ENCODE measurements around the gene HDAC9.
"Not testable (repeated sequence)": the region's sequence is repeated elsewhere in the genome, so short reads cannot be mapped to it uniquely, and the experiment has no call there.

HDAC9 gene

DNA sequence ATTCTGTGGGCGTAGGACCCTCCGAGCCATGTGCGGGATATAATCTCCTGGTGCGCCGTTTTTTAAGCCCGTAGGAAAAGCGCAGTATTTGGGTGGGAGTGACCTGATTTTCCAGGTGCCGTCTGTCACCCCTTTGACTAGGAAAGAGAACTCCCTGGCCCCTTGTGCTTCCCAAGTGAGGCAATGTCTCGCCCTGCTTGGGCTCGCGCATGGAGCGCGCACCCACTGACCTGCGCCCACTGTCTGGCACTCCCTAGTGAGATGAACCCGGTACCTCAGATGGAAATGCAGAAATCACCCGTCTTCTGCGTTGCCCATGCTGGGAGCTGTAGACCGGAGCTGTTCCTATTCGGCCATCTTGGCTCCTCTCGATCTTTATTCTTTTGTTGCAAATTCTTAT is 495.2 kb downstream of the HDAC9 start:
- not testable (repeated sequence) for DNase-seq

DNA sequence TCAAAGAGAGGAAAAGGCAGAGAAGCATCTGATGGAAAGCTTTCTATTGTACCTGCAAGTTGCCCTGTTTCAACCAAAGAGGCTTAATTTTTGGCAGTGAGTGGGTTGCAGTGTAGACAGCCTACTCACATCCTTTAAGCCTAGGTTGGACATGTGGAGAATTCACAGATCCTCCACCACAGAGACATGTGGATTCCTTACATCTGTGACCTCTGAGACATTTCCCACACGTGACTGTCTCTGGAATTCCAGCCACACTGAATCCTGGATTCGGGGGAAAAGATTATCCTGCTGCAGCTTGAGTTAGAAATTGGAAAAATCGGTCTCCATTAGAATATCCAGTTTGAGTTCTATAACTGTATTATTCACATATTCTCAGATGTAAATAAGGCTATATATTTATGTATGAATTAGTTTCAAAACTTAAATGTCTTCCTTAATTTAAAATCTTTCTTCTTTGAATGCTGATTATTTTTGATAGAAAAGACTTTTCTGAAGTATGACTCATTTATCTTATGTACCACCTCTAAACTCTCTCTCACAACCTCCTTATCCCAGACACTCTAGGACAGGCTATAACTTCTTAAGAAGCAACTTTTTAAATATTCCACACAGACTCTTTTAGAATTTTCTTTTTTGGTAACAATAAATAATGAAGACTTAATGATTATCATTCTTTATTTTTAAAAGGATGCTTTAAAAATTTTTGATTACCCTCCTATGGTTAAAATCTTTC is 498.6 kb downstream of the HDAC9 start:
- no peak for DNase-seq

DNA sequence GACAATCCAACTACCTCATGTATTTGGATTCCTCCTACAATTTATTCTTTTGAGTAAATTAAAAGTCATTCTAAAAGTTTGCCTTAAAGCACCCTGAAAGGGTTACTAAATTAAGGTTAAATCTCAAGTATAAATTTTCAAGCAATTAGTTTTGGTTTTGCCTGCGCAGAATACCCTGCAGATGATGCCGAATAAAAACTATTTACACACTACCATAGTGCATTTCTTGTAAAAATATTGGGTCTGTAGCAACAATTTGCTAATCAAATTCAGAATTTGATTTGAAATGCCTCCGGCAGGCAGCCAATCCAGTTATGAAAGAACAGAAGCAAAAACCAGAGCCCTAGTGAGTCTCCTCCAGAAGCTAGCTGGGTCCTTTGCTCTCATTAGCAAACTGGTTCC is 499.7 kb downstream of the HDAC9 start:
- DNase-seq = no peak

DNA sequence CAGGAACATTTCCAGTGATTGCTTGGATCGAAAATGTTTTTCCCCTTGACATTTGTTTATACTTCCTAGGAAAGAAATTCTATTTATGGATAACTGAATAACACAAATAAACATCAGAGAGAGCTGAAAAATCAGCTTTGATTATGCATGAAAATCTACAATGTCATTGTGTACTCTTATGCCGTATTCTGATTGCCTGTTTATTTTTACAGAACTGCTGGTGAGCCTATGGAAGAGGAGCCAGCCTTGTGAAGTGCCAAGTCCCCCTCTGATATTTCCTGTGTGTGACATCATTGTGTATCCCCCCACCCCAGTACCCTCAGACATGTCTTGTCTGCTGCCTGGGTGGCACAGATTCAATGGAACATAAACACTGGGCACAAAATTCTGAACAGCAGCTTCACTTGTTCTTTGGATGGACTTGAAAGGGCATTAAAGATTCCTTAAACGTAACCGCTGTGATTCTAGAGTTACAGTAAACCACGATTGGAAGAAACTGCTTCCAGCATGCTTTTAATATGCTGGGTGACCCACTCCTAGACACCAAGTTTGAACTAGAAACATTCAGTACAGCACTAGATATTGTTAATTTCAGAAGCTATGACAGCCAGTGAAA is 500.4 kb downstream of the HDAC9 start:
- no peak for DNase-seq

DNA sequence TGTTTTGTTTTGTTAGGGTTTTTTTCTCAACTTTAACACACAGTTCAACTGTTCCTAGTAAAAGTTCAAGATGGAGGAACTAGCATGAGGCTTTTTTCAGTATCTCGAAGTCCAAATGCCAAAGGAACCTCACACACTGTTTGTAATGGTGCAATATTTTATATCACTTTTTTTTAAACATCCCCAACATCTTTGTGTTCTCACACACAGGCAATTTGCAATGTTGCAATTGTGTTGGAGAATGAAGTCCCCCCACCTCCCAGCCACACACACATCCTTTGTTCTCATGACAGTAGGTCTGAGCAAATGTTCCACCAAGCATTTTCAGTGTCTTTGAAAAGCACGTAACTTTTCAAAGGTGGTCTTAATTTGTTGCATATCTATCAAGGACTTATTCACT is 501.0 kb downstream of the HDAC9 start:
- no peak for DNase-seq

DNA sequence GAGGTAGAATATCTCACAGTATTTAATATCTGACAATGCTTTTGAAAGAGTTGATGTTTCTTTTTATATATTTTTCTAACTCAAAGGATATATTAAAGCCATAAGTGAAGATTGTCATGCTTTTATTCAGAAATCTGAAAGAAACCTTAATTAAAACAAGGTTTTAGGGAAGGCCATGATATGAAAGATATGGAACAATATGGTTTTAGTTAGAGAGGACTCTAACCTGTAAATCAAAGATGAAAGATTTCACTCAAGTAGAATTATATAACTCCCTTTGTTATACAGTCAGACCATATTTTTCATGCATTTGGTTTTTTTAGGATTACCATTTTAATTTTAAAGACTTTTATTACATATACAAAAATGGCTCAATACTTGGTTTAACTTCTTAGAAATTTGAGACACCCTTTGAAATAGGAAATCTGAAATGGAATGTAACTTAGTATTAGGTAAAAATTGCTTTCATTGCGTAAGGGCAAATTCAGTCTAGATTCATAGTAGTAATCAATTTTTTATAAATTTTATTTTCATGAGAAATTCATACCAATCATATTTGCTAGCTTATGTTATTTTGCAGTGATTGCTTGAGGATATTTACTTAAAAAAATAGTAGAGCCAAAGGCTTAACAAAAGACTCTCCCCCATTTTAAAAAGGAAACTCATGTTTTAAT is 502.1 kb downstream of the HDAC9 start:
- no peak for DNase-seq

DNA sequence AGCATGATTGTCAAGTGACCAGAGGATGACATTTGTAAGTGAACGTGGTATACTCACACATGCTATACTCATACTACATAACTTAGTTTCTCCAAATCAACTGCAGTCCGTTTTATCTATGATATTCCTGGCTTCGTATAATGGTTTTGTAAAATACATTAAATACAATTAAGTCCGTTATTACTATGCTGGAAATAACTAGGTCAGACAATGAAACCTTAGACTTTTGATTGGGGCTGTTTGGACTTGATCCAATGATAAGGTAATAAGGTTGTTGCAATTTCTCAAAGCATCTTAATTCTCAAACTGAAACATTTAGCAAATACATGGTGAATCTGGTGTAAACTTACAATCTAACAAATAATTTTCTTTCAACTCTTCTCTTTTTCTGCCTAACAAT is 504.9 kb downstream of the HDAC9 start:
- no peak for DNase-seq

DNA sequence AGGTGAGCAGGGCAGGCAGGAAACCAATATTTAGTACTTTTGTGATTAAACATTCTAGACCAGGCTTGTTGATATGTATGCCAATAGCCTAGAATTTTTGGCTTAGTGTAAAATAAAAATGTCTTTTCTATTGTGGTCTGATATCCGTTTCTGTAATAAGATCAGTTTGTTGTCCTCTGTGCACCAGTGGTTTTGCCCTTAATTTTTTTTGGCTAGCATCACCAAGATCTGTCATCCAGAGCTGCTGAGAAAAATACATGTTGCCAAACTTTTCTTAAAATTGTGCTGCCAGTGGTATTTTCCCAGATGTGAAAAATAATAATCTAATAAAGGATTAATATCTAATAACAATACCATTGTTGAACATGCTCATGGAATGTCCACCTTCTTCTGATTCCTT is 506.3 kb downstream of the HDAC9 start:
- DNase-seq = no peak

DNA sequence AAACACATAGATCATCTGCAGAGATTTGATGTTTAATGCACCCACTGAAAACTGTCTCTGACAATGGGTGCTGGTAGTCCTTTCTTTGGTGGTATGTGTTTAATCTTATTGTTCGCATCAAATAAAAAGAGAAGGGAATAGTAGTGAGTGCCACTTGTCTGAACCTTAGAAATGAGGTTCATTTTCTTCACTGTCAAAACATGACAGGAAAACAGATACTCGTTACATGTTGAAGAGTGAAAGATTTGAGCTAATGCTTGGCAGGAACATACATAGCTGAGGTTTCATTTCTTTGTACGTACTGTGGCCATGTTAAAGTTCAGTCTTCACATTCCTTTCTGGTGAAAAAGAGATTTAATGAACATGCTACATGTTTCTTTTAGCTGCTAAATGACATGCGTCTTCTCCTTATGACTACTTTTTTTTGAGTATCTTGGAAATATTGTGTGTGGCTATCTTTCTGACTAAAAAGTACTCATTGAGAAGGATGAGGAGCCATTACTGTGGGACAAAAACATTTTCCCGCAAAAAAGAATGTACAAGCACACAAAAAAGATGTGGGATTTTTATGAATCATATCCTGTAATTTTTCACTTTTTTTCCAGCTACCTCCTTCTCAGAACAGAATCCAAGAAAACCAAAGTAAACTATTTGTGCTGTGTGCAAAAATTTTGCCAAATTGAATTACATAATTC is 513.8 kb downstream of the HDAC9 start:
- no peak for DNase-seq

DNA sequence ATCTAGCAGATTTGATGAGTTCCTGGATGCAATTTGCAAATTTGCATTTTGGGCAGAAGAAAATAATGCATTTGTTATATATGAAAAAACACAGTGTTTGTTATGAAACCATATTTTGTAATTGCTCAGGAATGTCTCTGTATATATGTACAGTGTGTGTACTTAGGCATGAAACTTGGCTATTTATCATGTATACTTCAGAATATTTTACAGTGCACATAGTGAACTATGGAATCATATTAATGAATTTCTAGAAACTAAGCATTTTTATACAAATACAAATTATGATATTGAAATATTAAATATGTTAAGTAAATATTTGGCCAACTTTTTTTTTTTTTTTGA is 514.4 kb downstream of the HDAC9 start:
- DNase-seq = no peak

DNA sequence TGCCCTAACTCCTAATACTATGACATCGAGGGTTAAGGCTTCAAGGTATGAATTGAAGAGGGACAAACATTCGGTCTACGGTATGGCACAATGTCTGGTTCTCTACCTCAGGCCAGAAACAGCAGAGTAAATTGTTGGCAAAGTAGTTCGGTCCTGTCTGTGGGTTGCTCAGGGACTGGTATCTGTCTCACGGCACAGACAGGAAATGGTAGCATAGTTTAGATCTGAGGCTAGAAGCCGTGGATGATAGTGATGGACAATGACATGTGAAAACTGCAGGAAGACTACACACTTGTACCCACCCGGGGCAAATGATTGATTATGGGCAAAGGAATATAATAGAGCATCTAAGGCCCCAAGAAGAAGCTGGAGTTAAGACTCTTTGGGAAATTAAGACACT is 515.7 kb downstream of the HDAC9 start:
- no peak for DNase-seq

DNA sequence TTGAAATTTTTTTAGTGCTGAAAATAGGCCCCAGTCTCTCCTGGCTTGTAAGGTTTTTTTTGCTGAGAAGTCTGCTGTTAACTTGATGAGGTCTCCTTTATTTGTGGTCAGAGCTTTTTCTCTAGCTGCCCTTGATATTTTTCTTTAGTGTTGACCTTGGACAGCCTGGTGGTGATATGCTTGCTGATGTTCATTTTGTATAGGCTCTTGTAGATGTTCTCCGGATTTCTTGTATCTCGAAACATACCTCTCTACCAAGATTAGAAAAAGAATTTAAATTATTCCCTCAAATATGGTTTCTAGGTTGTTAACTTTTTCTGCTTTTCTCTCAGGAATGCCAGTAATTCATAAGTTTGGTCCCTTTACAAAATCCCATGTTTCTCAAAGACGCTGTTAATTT is 519.5 kb downstream of the HDAC9 start:
- no peak for DNase-seq

DNA sequence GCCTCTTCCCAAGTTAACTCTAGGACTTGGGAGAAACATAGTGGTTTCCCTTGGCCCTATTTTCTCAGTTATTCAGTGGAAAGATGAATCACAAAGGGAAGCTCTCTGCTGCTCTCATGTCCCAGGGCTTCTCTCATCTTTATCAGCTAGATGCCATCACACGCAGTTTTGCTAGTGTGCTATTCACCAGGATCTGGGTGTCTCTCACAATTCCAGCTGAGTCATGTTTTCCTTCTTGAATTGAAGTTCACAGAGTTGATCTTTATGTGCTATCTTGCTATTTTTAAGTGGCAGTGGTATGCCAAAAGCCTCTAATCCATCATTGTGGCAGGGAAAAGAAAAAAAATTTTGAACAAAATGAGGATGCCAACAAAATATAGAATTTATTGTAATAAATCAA is 520.6 kb downstream of the HDAC9 start:
- DNase-seq = no peak

DNA sequence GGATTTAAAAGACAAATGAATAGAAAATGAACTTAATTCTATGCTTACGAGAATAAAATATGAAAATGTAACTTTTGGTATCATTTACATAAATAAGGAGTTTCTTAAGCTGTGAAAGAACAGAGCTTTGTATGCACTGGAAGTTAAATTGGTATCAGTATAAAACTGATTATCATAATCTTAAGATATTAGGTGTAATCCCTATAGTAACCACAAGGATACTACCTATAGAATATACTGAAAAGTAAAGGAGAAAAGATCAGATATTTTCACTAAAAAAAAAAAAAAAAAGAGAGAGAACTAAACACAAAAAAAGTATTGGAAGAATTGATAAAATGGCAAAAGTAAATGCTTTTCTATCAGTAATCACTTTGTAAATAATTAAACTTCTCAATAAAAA is 521.8 kb downstream of the HDAC9 start:
- DNase-seq = no peak

DNA sequence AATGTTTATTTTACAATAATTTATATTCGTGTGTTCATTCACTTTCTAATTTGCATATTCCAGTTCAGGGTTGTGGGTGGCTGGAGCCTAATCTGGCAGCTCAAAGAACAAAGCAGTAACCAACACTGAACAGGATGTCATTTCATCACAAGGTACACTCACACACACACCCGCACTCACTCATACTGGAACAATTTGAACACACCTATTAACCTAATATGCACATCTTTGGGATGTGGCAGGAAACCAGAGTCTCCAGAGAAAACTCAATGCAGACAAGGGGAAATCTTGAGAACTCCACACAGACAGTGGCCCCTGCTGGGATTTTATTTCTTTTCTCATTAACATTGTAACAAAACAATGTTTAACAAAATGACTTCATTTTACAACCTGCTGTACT is 524.5 kb downstream of the HDAC9 start:
- no peak for DNase-seq

DNA sequence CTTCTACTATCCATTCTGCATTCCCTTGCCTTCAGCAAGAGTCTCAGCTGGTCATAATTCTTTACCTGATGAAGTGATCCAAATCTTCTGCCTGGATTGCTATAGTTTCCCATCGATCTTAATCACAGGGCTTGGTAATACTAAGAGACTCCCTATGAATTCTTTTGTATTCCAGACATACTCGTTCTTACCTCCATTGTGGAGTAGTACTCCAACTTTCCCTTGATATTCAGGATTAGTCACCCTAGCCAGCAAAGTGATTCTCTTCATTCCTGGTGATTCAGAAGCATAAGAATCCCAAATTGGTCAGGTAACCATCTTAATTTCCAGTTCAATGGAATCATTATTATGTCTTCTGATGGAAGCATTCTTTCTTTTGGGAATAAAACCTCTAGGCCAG is 525.2 kb downstream of the HDAC9 start:
- DNase-seq = no peak

DNA sequence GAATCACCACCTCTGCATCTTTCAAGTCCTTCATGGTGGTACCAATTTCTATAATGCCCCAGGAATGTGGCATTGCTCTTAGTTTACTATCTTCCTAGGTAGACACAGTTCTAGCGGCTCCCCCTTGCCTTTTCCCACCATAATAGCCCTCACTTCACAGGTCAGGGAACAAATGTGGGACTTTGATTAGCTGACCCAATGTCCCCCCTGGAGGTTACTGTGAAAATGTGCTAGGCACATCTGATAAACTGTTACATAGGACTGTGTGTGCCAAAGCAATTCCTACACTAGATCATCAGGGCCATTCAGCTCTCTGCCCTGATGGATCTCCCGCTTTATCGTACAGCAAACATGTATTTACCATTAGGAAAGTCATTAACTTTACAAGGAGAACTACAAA is 527.9 kb downstream of the HDAC9 start:
- no peak for DNase-seq

DNA sequence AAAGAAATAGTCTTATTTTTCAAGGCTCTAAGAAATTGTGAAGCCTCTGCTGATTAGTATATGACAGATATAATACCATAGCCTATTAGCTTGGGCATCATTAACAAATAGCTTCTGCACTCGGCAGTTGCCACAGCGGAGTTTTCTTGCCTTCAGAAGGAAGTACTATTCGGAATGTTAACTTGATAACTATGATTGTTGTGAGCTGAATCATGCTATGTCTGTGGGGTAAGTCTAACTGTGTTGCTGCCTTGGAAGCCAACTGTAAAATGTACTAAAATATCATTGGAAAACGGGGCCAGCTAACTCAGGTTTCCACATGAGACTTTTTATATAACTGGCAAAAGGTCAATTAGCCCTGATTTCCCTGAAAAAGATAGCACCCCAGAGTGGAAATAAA is 528.7 kb downstream of the HDAC9 start:
- DNase-seq = no peak

DNA sequence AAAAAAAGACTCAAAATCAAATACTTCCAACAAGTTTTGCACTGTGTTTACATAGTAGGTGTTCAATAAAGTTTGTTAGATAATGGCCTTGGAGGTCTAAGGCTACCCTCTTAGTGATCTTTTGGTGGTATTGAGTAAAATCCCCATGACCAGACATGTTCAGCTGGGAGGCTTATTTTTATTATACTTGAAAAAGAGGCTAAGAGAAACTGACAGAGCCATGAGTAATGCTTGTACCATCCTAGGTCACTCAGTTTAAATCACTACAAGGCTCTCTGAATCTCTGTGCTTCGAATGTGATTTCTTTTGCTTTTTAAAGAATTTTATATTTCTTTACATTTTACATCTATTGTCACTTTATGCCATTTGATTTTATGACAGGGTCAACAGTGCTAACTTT is 531.3 kb downstream of the HDAC9 start:
- no peak for DNase-seq

DNA sequence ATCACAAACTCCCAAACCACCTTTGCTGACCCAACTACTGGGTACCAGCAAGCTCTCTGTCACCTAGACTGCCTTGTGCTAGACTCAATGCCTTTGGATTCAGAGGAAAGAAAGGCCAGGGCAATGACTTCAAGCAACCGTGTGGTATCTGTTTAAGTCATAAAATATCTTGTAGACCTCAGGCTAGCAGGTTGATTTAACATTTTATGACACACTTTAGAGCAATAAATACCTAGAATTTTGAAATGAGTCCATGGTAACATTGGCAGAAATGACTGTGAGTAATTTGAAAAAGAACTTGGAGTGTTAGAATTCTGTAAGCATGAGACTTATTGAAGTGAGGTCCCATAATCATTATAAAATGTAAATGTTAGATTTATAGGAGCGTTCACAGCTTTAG is 534.7 kb downstream of the HDAC9 start:
- no peak for DNase-seq

DNA sequence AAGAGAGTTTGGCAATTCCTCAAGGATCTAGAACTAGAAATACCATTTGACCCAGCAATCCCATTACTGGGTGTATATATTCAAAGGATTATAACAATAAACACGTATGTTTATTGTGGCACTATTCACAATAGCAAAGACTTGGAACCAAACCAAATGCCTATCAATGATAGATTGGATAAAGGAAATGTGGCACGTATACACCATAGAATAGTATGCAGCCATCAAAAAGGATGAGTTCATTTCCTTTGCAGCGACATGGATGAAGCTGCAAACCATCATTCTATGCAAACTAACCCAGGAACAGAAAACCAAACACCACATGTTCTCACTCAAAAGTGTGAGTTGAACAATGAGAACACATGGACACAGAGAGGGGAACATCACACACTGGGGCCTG is 537.4 kb downstream of the HDAC9 start:
- DNase-seq = not testable (repeated sequence)

DNA sequence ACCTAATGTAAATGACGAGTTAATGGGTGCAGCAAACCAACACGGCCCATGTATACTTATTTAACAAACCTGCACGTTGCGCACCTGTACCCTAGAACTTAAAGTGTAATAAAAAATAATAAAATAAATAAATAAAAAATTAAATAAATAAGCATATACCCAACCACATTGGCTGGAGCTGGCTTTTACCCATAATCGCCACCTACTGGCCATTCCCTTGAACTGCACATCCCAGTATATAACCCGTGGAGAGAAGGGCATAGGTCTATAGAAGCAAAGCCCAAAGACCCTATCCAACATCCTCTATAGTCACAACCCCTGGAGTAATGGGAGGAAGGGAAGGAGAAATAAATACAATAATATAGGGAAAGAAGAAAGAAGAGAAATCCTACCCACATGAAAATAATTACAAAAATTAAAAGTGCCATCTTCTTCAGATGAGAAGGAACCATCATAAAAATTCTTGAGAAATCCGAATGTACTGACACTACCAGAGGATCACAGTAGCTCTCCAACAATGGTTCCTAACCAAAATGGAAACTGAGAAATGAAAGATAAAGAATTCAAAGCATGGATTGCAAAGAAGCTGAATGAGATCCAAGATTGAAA is 556.3 kb downstream of the HDAC9 start:
- peak; percentile 3 for DNase-seq

Measured in NCI-H2171 (cell line).